Tibial nerve (tissue), 4 donors: ENCODE results near the gene GABRB1. TPM values are rescaled to one million over a fixed set of nuclear protein-coding genes. Genes with fewer than 3 reads are reported as not detected.

Experiments used
- DNase-seq, 2 donors: peaks; one replicate each; pipeline ENCODE4 v3.0.0-alpha.2; 2019; ENCODE audit warnings: low spot score in 2 of 2
- H3K27ac ChIP-seq, 4 donors: fragments of 200-600 bp; sonication (generic) in 3 of 4; one replicate each; pipeline ENCODE4 v1.5.1; 2017 to 2019; ENCODE audit warnings: mild to moderate bottlenecking in 1 of 4
- H3K27me3 ChIP-seq, 2 donors: fragments of 200-600 bp; sonication (generic) in 1 of 2; one replicate each; pipeline versions ENCODE4 v1.5.1 to v1.6.0; 2017 to 2019
- H3K36me3 ChIP-seq, 3 donors: fragments of 200-600 bp; sonication (generic); one replicate each; pipeline ENCODE4 v1.5.1; 2018 to 2019
- H3K4me1 ChIP-seq, 4 donors: fragments of 200-600 bp; sonication (generic) in 3 of 4; one replicate each; pipeline ENCODE4 v1.5.1; 2017 to 2019
- H3K4me3 ChIP-seq, 4 donors: fragments of 200-600 bp; sonication (generic) in 3 of 4; one replicate each; pipeline ENCODE4 v1.5.1; 2017 to 2019; ENCODE audit warnings: mild to moderate bottlenecking in 1 of 4, moderate library complexity in 1 of 4
- H3K9me3 ChIP-seq, 4 donors: fragments of 200-600 bp; sonication (generic) in 3 of 4; one replicate each; pipeline ENCODE4 v1.5.1; 2017 to 2019
- EP300 ChIP-seq, 2 donors: sonication (generic); formaldehyde crosslinking; IDR thresholded peaks; one replicate each; pipeline ENCODE4 v1.6.1; 2017; ENCODE audit warnings: antibody characterized with exemption in 2 of 2, mild to moderate bottlenecking in 1 of 2
- POLR2A ChIP-seq, 2 donors: fragments of 450-650 bp; IDR thresholded peaks; one replicate each; pipeline ENCODE4 v1.6.1; 2017; ENCODE audit warnings: antibody characterized with exemption in 2 of 2, mild to moderate bottlenecking in 2 of 2, moderate library complexity in 2 of 2
- WGBS, 2 donors: methylation state at CpG; one replicate each; pipeline ENCODE4 v1.1.5; 2018; 5-methylcytosine and 5-hydroxymethylcytosine counted together
- total RNA-seq, 4 donors: library from RNA; depleted of rRNA; stranded (reverse); fragments of >200 nt; gene quantifications; one replicate each; pipeline ENCODE4 v1.1.0, GENCODE V29; 2016
- TF ChIP-seq, protein P1 (sequence below), 5 experiments: fragments of 200-600 bp in 3 of 5; fragments of 450-650 bp in 2 of 5; sonication (generic) in 3 of 5; IDR thresholded peaks; one replicate each; pipeline ENCODE4 v1.5.1; 2016 to 2019; ENCODE audit warnings: antibody characterized with exemption in 5 of 5, mild to moderate bottlenecking in 3 of 5, moderate library complexity in 2 of 5

GABRB1 gene
- total RNA-seq, 4 donors from 2014 or later, result not detected

DNA sequence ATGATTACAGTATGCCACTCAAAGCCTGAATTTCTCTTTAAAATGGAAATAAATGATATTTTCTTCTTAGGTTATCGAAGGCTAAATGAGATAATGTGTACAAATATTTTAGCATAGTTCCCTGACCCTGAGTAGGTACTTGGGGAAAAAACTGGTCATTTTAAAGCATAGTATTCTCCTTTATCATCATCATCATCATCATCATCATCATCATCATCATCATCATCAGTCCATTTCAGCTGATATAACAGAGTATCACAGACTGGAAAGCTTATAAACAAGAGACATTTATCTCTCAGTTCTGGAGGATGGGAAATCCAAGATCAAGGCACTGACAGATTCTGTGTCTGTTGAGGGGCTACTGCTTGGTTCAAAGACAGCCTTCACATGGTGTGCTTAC lies 13.9 kb downstream of the GABRB1 start:
- TF ChIP-seq POLR2A (IDR thresholded peaks at IDR 0.05) (no peak), EP300 (IDR thresholded peaks at IDR 0.05) (no peak)
- TF ChIP-seq, protein P1, sequence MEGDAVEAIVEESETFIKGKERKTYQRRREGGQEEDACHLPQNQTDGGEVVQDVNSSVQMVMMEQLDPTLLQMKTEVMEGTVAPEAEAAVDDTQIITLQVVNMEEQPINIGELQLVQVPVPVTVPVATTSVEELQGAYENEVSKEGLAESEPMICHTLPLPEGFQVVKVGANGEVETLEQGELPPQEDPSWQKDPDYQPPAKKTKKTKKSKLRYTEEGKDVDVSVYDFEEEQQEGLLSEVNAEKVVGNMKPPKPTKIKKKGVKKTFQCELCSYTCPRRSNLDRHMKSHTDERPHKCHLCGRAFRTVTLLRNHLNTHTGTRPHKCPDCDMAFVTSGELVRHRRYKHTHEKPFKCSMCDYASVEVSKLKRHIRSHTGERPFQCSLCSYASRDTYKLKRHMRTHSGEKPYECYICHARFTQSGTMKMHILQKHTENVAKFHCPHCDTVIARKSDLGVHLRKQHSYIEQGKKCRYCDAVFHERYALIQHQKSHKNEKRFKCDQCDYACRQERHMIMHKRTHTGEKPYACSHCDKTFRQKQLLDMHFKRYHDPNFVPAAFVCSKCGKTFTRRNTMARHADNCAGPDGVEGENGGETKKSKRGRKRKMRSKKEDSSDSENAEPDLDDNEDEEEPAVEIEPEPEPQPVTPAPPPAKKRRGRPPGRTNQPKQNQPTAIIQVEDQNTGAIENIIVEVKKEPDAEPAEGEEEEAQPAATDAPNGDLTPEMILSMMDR (IDR thresholded peaks at IDR 0.05), result no peak
- Histone ChIP-seq H3K27ac (no peak overlapping the region), H3K4me1 (no peaks in the 10 kb centered on the region), H3K36me3 (no peaks in the 10 kb centered on the region), H3K9me3 (no peaks in the 10 kb centered on the region), H3K4me3 (no peak overlapping the region), H3K27me3 (no peaks in the 10 kb centered on the region)
- 88 to 96% methylated on average over 1 of the region's 1 CpG for WGBS, 2 donors
- DNase-seq, result no peak

DNA sequence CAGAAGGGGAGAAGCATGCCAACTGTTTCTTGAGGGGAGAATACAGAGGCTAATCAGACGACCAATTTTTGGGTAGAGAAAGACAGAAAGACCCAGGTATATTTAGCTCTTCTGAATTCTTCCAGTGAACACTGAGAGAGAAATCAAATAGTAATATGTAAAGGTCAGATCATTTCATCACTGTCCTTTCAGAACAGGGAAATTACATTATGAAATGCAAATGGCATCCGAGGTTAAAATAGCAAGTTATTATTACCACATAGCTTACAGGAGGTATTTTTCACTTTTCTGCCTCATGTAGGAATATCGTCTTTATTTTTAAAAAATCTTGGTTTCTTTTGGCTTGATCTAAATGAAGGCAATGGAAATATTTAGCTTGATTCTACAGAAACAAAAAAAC lies 18.0 kb downstream of the GABRB1 start:
- DNase-seq, result no peak
- no peak overlapping the region for H3K27ac ChIP-seq
- TF ChIP-seq EP300 (IDR thresholded peaks at IDR 0.05) (no peak), POLR2A (IDR thresholded peaks at IDR 0.05) (no peak)

DNA sequence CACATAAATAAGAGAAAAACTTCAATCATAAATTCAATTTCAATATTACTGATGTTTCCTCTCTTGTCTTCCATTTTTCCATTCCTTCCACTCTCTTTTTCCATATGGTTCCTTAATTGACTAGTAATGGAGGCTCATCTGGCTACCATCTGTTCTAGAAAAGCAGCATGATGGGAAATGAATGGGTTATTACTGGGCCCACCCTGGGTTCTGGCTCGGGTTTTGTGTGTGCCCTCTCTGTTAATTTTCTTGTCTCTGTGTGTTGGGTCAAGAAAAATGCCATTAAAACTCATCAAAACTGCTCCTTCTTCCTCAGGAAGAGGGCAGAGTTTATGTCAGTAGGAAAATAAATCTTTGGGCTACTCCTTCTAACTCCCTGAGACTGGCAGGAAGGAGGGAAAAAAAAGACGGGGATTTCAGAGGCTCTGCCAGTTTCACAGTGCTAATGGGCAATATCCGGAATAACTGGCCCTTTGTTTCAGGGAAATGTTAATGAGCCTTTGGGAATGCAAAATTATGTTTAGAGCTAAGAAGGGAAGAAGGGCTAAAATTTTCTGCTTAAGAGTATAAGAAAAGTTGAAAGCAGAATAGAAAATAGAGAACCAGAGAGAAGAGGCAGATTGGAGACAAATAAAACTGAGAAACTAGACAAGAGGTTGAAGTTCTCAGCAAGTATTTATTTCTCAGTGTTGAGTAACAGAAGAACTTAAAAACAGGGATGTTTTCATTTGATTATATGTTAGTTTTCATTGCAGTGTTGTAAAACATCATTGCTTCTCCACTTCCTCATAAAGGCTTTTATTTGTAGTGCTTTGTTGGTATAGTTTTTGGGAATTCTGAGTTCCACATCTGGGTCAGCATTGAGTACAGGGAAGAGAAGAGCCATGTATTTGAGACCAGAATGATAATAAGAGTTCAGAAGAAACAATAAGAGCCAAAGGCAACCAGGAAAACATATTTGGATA lies 19.7 kb downstream of the GABRB1 start:
- Histone ChIP-seq H3K4me3 (no peak overlapping the region), H3K4me1 (peaks cover 0 to 3% (median 0%) of the 10 kb centered on the region in 4 donors), H3K27ac (no peak overlapping the region), H3K36me3 (no peaks in the 10 kb centered on the region), H3K27me3 (no peaks in the 10 kb centered on the region), H3K9me3 (no peaks in the 10 kb centered on the region)
- DNase-seq, result no peak
- no peak for TF ChIP-seq POLR2A (IDR thresholded peaks at IDR 0.05)
- WGBS, 2 donors, result 9 to 10% methylated on average over 3 of the region's 3 CpGs

More for the DNA sequence above, 18.0 kb downstream of the GABRB1 start:
- Histone ChIP-seq H3K4me3 (no peak overlapping the region), H3K27me3 (no peaks in the 10 kb centered on the region), H3K36me3 (no peaks in the 10 kb centered on the region), H3K4me1 (peaks cover 0 to 3% (median 0%) of the 10 kb centered on the region in 4 donors), H3K9me3 (no peaks in the 10 kb centered on the region)
- WGBS, 2 donors, result 51 to 55% methylated on average over 3 of the region's 3 CpGs

DNA sequence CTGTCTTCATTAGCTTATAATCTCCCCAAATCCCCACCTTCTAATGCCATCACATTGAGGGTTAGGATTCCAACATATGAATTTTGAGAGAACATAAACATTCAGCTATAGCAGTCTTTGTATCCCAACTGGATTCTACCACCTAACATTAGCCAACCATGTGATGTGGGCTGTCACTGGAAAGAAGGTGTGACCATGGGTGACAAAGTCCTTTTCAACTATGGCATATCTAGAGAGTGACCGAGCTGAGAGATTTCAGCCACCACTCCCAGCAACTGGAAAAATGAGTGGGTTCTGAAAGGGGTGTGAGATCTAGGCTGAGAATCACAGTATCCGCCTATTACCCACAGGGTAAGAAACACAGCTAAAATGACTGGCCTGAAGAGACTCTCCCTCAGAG lies 22.1 kb downstream of the GABRB1 start:
- Histone ChIP-seq H3K27ac (no peak overlapping the region), H3K4me3 (no peak overlapping the region), H3K4me1 (peaks cover 0 to 3% (median 0%) of the 10 kb centered on the region in 4 donors), H3K9me3 (no peaks in the 10 kb centered on the region), H3K27me3 (no peaks in the 10 kb centered on the region), H3K36me3 (no peaks in the 10 kb centered on the region)
- 93 to 98% methylated on average over 2 of the region's 2 CpGs for WGBS, 2 donors
- TF ChIP-seq EP300 (IDR thresholded peaks at IDR 0.05), result no peak
- TF ChIP-seq POLR2A (IDR thresholded peaks at IDR 0.05), result no peak
- TF ChIP-seq, protein P1 (IDR thresholded peaks at IDR 0.05), result no peak
- DNase-seq, result no peak

DNA sequence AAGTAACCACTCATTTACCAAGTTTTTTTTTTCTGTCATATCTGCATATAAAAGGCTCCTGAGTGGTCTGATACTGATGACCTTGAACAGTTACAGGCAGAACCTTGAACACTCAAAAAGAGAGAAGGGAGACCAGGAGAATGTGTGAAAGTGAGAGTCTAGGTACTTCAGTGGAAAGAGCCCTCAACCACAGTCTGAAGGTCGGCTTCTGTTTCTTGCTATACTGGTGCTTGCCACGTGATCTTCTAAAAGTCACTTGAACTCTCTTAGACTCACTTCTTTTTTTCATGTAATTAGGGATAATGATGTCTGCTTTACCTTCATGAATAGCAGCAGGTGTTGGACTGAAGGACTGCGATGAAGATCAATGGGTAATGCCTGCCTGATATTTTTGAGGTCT lies 22.8 kb downstream of the GABRB1 start:
- WGBS, 2 donors, result 86 to 88% methylated on average over 3 of the region's 3 CpGs
- peaks cover 0 to 3% (median 0%) of the 10 kb centered on the region in 4 donors for H3K4me1 ChIP-seq
- no peak overlapping the region for H3K4me3 ChIP-seq
- no peak for DNase-seq
- TF ChIP-seq EP300 (IDR thresholded peaks at IDR 0.05) (no peak), POLR2A (IDR thresholded peaks at IDR 0.05) (no peak)
- TF ChIP-seq, protein P1 (IDR thresholded peaks at IDR 0.05), result no peak
- no peaks in the 10 kb centered on the region for H3K27me3 ChIP-seq
- no peaks in the 10 kb centered on the region for H3K36me3 ChIP-seq
- H3K9me3 ChIP-seq, result no peaks in the 10 kb centered on the region
- H3K27ac ChIP-seq, result no peak overlapping the region

DNA sequence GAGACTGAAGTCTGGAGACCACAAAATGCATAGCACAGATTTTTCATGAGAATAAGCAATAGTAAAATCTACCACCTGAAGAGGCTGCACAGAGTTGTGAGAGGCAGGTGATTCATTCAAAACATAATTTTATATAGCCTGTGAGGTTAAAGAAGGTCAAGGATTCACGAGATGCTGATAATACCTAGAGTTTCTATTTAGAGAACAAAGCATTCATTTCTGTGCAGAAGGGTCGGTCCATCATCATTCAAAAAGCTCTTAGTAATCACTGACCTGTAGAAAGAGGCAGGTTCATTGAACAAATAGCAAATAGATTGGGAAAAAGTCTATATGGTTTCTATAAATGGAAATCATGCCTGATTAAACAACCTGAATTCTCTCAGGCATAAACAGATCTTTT lies 26.6 kb downstream of the GABRB1 start:
- no peaks in the 10 kb centered on the region for H3K27me3 ChIP-seq
- TF ChIP-seq POLR2A (IDR thresholded peaks at IDR 0.05), result no peak
- TF ChIP-seq EP300 (IDR thresholded peaks at IDR 0.05), result no peak
- TF ChIP-seq, protein P1 (IDR thresholded peaks at IDR 0.05), result no peak
- no peaks in the 10 kb centered on the region for H3K36me3 ChIP-seq
- no peak for DNase-seq
- H3K9me3 ChIP-seq, result no peaks in the 10 kb centered on the region
- H3K27ac ChIP-seq, result no peak overlapping the region
- H3K4me1 ChIP-seq, result no peaks in the 10 kb centered on the region
- 53% methylated on average over 2 of the region's 2 CpGs for WGBS, 2 donors
- H3K4me3 ChIP-seq, result no peak overlapping the region
